Ishikawa (cell line): Measurements from ENCODE around the gene DIS3L2.

Source experiments
- CEBPB ChIP-seq: IDR thresholded peaks from 2 replicates; pipeline ENCODE4 v1.6.1; 2012
- CREB1 ChIP-seq: IDR thresholded peaks from 2 replicates; pipeline ENCODE4 v1.6.1; 2012; ENCODE audit warnings: low read depth
- EGR1 ChIP-seq: IDR thresholded peaks from 2 replicates; pipeline ENCODE4 v1.6.1; 2012
- EP300 ChIP-seq: IDR thresholded peaks from 2 replicates; pipeline ENCODE4 v1.6.1; 2012; ENCODE audit warnings: borderline replicate concordance
- FOXM1 ChIP-seq: IDR thresholded peaks from 2 replicates; pipeline ENCODE4 v1.6.1; 2012; ENCODE audit warnings: low read depth, borderline replicate concordance
- NFIC ChIP-seq: IDR thresholded peaks from 2 replicates; pipeline ENCODE4 v1.6.1; 2012
- RAD21 ChIP-seq: IDR thresholded peaks from 2 replicates; pipeline ENCODE4 v1.6.1; 2012; ENCODE audit warnings: low read depth
- REST ChIP-seq: IDR thresholded peaks from 2 replicates; pipeline ENCODE4 v1.6.1; 2012; ENCODE audit warnings: low read depth, mild to moderate bottlenecking
- TAF1 ChIP-seq: IDR thresholded peaks from 2 replicates; pipeline ENCODE4 v1.6.1; 2012; ENCODE audit warnings: low read depth, mild to moderate bottlenecking
- TCF12 ChIP-seq: IDR thresholded peaks from 2 replicates; pipeline ENCODE4 v1.6.1; 2012; ENCODE audit warnings: low read depth
- TEAD4 ChIP-seq: IDR thresholded peaks from 2 replicates; pipeline ENCODE4 v1.6.1; 2012
- YY1 ChIP-seq: IDR thresholded peaks from 2 replicates; pipeline ENCODE4 v1.6.1; 2012; ENCODE audit warnings: low read depth
- ZBTB7A ChIP-seq: IDR thresholded peaks from 2 replicates; pipeline ENCODE4 v1.6.1; 2012; ENCODE audit warnings: low read depth
- TF ChIP-seq, protein P1 (sequence below): IDR thresholded peaks from 2 replicates; pipeline ENCODE4 v1.6.1; 2012
- TF ChIP-seq, protein P2 (sequence below): IDR thresholded peaks from 2 replicates; pipeline ENCODE4 v1.6.1; 2012

The DIS3L2 gene

GRCh38 chr2:232023426-232023825, 61.9 kb downstream of the DIS3L2 start:
- TF ChIP-seq REST (no peak), CEBPB (no peak), TEAD4 (no peak)
- TF ChIP-seq, protein P1, sequence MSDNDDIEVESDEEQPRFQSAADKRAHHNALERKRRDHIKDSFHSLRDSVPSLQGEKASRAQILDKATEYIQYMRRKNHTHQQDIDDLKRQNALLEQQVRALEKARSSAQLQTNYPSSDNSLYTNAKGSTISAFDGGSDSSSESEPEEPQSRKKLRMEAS, result no peak

- TF ChIP-seq ZBTB7A (no peak), TCF12 (no peak), CREB1 (no peak), RAD21 (no peak), EGR1 (no peak), REST (no peak), TAF1 (no peak), NFIC (no peak), YY1 (no peak), CEBPB (no peak), EP300 (no peak), TEAD4 (no peak), FOXM1 (no peak)
- TF ChIP-seq, protein P2, sequence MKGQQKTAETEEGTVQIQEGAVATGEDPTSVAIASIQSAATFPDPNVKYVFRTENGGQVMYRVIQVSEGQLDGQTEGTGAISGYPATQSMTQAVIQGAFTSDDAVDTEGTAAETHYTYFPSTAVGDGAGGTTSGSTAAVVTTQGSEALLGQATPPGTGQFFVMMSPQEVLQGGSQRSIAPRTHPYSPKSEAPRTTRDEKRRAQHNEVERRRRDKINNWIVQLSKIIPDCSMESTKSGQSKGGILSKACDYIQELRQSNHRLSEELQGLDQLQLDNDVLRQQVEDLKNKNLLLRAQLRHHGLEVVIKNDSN, result no peak
- TF ChIP-seq, protein P1, result no peak
These were observed 62.9 kb downstream of the DIS3L2 start for GRCh38 chr2:232024457-232024856.

DNA sequence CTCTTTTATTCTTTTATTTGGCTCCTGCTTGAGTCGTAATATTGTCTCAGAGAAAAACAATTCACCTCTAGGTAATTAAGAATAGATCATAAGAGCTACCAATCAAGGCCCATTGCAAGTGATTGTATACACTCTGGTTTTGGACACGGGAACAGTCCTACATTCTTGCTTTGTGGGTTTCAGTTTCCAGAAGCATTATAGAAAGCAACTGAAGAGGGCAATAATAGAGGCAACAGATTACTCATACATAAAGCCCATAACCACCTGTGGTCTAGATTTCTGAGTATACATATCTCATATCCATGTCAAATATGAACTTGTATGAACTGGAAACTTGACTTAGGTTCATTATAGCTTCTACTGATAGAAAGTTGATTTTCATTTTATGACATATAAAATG, 65.4 kb downstream of the DIS3L2 start:
- no peak for TF ChIP-seq RAD21
- TF ChIP-seq, protein P2, result no peak
- no peak for TF ChIP-seq EP300

- TF ChIP-seq CEBPB (no peak), FOXM1 (no peak), RAD21 (no peak), CREB1 (no peak), ZBTB7A (no peak), EGR1 (no peak), REST (no peak), EP300 (no peak)
- TF ChIP-seq, protein P2, result no peak
- TF ChIP-seq, protein P1, result no peak
These were observed 66.0 kb downstream of the DIS3L2 start for GRCh38 chr2:232027530-232027929.

- TF ChIP-seq ZBTB7A, result no peak
These were observed 66.6 kb downstream of the DIS3L2 start for GRCh38 chr2:232028071-232028470.
